ENCODE data around the gene CIB4. TPM values are rescaled to one million over a fixed set of nuclear protein-coding genes. Genes with fewer than 3 reads are reported as not detected.

CIB4 gene
- total RNA-seq, 1 donor from 2014 or later: not detected

- intact Hi-C loops (cut with micrococcal nuclease): no loop called here
These were observed 17.3 kb downstream of the CIB4 start for GRCh38 chr2:26623541-26624495.

- intact Hi-C loops (cut with micrococcal nuclease): no loop called here
These were observed 19.5 kb downstream of the CIB4 start for GRCh38 chr2:26621469-26622199.

GRCh38 chr2:26620031-26620605, 21.0 kb downstream of the CIB4 start:
- intact Hi-C loops (cut with micrococcal nuclease): no loop called here

GRCh38 chr2:26619521-26619951, 21.6 kb downstream of the CIB4 start:
- intact Hi-C loops (cut with micrococcal nuclease): no loop called here

GRCh38 chr2:26619096-26619495, 22.1 kb downstream of the CIB4 start:
- intact Hi-C loops (cut with micrococcal nuclease): no loop called here

GRCh38 chr2:26618611-26619010, 22.6 kb downstream of the CIB4 start:
- intact Hi-C loops (cut with micrococcal nuclease): no loop called here

- intact Hi-C loops (cut with micrococcal nuclease): no loop called here
These were observed 23.5 kb downstream of the CIB4 start for GRCh38 chr2:26617588-26618083.

GRCh38 chr2:26616706-26617587, 24.2 kb downstream of the CIB4 start:
- intact Hi-C loops (cut with micrococcal nuclease): no loop called here

- intact Hi-C loops (cut with micrococcal nuclease): no loop called here
These were observed 25.1 kb downstream of the CIB4 start for GRCh38 chr2:26615860-26616705.

GRCh38 chr2:26615336-26615859, 25.8 kb downstream of the CIB4 start:
- intact Hi-C loops (cut with micrococcal nuclease): no loop called here

GRCh38 chr2:26614216-26615138, 26.7 kb downstream of the CIB4 start:
- intact Hi-C loops (cut with micrococcal nuclease): no loop called here

- intact Hi-C loops (cut with micrococcal nuclease): no loop called here
These were observed 27.6 kb downstream of the CIB4 start for GRCh38 chr2:26613241-26614215.

- intact Hi-C loops (cut with micrococcal nuclease): no loop called here
These were observed 28.5 kb downstream of the CIB4 start for GRCh38 chr2:26612522-26613240.

GRCh38 chr2:26612034-26612433, 29.1 kb downstream of the CIB4 start:
- intact Hi-C loops (cut with micrococcal nuclease): no loop called here

- intact Hi-C loops (cut with micrococcal nuclease): no loop called here
These were observed 30.4 kb downstream of the CIB4 start for GRCh38 chr2:26610504-26611335.

- intact Hi-C loops (cut with micrococcal nuclease): no loop called here
These were observed 31.3 kb downstream of the CIB4 start for GRCh38 chr2:26609839-26610277.
